Calu3 (cell line): ENCODE results near the gene GREM2. TPM values are rescaled to one million over a fixed set of nuclear protein-coding genes. Genes with fewer than 3 reads are reported as not detected.

Source experiments
- BruUV-seq: library from RNA; stranded (reverse); fragments of 400-500 nt; replicated peaks from 2 replicates; lab custom pipeline; 2021; lab: Mats Ljungman, UMichigan
- CTCF ChIA-PET: fragments of 300-600 bp; sonication (Branson Sonifier 250); formaldehyde crosslinking; loops from one replicate; lab custom pipeline; 2022; ENCODE audit warnings: antibody characterized with exemption; lab: Charles Lee
- DNase-seq: peaks from one replicate; pipeline ENCODE4 v3.0.0; 2022
- H3K27ac Mint-ChIP-seq: one replicate; pipeline ENCODE4 v1.8.0; 2022; ENCODE audit warnings: mixed read lengths; ENCODE audit not compliant: unreplicated experiment
- H3K27me3 Mint-ChIP-seq: one replicate; pipeline ENCODE4 v1.8.0; 2022; ENCODE audit warnings: mixed read lengths; ENCODE audit not compliant: unreplicated experiment
- H3K36me3 Mint-ChIP-seq: one replicate; pipeline ENCODE4 v1.8.0; 2022; ENCODE audit warnings: mild to moderate bottlenecking, moderate library complexity, mixed read lengths; ENCODE audit not compliant: insufficient read depth, unreplicated experiment
- H3K4me1 Mint-ChIP-seq: one replicate; pipeline ENCODE4 v1.8.0; 2022; ENCODE audit warnings: mild to moderate bottlenecking, low read depth, mixed read lengths; ENCODE audit not compliant: unreplicated experiment
- H3K4me3 Mint-ChIP-seq: one replicate; pipeline ENCODE4 v1.8.0; 2022; ENCODE audit warnings: mild to moderate bottlenecking, low read depth, moderate library complexity, mixed read lengths; ENCODE audit not compliant: unreplicated experiment
- H3K9me3 Mint-ChIP-seq: one replicate; pipeline ENCODE4 v1.8.0; 2022; ENCODE audit warnings: low read depth, mixed read lengths; ENCODE audit not compliant: unreplicated experiment
- intact Hi-C: fragments of 100-400 bp; cut with micrococcal nuclease; formaldehyde crosslinking; loops from one replicate; pipeline ENCODE4 v1.10.0; 2022; ENCODE audit not compliant: unreplicated experiment
- total RNA-seq: library from RNA; stranded (reverse); gene quantifications from 2 replicates; pipeline ENCODE4 v1.2.3, GENCODE V29; 2022
- TF ChIP-seq, protein P1 (sequence below): fragments of 200-600 bp; IDR thresholded peaks from one replicate; pipeline ENCODE4 v1.8.0; 2022; ENCODE audit warnings: antibody characterized with exemption; ENCODE audit not compliant: unreplicated experiment

The GREM2 gene
- total RNA-seq, 1 experiment from 2014 or later, result not detected

GRCh38 chr1:240496356-240496755, 115.6 kb downstream of the GREM2 start:
- BruUV-seq, result no TSS peak
- intact Hi-C loops, result no loop called here
- no peak for DNase-seq
- TF ChIP-seq, protein P1, sequence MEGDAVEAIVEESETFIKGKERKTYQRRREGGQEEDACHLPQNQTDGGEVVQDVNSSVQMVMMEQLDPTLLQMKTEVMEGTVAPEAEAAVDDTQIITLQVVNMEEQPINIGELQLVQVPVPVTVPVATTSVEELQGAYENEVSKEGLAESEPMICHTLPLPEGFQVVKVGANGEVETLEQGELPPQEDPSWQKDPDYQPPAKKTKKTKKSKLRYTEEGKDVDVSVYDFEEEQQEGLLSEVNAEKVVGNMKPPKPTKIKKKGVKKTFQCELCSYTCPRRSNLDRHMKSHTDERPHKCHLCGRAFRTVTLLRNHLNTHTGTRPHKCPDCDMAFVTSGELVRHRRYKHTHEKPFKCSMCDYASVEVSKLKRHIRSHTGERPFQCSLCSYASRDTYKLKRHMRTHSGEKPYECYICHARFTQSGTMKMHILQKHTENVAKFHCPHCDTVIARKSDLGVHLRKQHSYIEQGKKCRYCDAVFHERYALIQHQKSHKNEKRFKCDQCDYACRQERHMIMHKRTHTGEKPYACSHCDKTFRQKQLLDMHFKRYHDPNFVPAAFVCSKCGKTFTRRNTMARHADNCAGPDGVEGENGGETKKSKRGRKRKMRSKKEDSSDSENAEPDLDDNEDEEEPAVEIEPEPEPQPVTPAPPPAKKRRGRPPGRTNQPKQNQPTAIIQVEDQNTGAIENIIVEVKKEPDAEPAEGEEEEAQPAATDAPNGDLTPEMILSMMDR, result no peak
- H3K4me3 Mint-ChIP-seq, result no peak overlapping the region
- H3K27me3 Mint-ChIP-seq, result no peaks in the 10 kb centered on the region
- no peaks in the 10 kb centered on the region for H3K36me3 Mint-ChIP-seq
- H3K27ac Mint-ChIP-seq, result no peak overlapping the region
- CTCF ChIA-PET, result interaction anchor here (0.6 kb wide), 1 partner anchor 445 kb away, joined by 3 read pairs; no protein-coding TSS in a partner anchor
- peaks cover 9% of the 10 kb centered on the region for H3K4me1 Mint-ChIP-seq
- peaks cover 7% of the 10 kb centered on the region for H3K9me3 Mint-ChIP-seq

DNA sequence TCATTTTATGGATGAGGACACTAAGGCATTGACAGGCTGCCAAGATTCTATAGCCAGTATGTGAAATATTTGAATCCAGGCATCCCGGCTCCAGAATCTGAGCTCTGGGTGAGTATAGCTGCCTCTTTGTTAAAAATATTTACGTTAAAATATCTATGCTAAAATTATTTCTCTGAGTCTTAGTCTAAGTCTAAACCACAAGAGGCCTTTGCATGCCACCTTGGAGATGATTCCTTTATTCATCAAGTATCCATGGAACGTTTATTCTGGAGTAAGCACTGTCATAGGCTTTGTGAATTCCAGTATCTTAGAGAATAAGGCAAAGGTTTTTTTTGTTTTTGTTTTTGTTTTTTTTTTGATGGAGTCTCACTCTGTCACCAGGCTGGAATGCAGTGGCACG, 116.4 kb downstream of the GREM2 start:
- intact Hi-C loops, result no loop called here

DNA sequence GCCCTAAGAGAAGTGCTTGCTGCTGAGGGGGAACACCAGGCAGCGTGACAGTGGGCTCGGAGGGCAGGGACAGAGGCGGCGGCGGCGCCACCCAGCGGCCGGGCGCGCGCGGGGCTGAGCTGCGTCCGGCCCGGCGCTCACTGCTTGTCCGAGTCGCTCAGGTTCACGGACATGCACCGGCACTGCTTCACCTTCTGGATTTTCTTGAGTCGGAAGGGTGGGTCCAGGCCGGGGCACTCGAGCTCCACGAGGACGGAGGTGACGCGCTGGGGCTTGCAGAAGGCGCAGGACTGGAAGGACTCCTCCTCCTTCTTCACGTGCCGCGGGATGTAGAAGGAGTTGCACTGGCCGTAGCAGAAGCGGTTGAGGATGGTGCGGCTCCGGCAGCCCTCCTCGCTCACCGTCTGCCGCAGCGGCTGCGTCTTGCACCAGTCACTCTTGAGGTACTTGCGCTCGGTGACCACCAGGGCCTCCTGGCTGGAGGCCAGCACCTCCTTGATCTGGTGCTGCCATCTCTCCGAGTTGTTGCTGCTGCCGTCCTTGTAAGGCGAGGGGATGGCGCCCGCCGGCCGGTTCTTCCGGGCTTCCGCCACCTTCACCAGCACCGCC, 119.0 kb downstream of the GREM2 start:
- Mint-ChIP-seq H3K27ac (no peak overlapping the region), H3K4me3 (no peak overlapping the region), H3K9me3 (peaks cover 7% of the 10 kb centered on the region), H3K27me3 (no peaks in the 10 kb centered on the region), H3K36me3 (no peaks in the 10 kb centered on the region), H3K4me1 (peaks cover 12% of the 10 kb centered on the region)
- TF ChIP-seq, protein P1, result no peak
- no peak for DNase-seq
- no TSS peak for BruUV-seq
- CTCF ChIA-PET, result no interaction called here
- intact Hi-C loops, result no loop called here

More for the DNA sequence above, 116.4 kb downstream of the GREM2 start:
- CTCF ChIA-PET, result interaction anchor here (0.6 kb wide), 1 partner anchor 446 kb away, joined by 3 read pairs; no protein-coding TSS in a partner anchor
- no peaks in the 10 kb centered on the region for H3K27me3 Mint-ChIP-seq
- H3K4me3 Mint-ChIP-seq, result no peak overlapping the region
- no peak overlapping the region for H3K27ac Mint-ChIP-seq
- peaks cover 7% of the 10 kb centered on the region for H3K9me3 Mint-ChIP-seq
- DNase-seq, result no peak
- TF ChIP-seq, protein P1, result no peak
- peaks cover 12% of the 10 kb centered on the region for H3K4me1 Mint-ChIP-seq
- H3K36me3 Mint-ChIP-seq, result no peaks in the 10 kb centered on the region
- no TSS peak for BruUV-seq

- DNase-seq, result no peak
- H3K27ac Mint-ChIP-seq, result no peak overlapping the region
- intact Hi-C loops, result no loop called here
- TF ChIP-seq, protein P1, result no peak
- H3K27me3 Mint-ChIP-seq, result peaks cover 9% of the 10 kb centered on the region
- peaks cover 12% of the 10 kb centered on the region for H3K4me1 Mint-ChIP-seq
- no peaks in the 10 kb centered on the region for H3K36me3 Mint-ChIP-seq
- H3K4me3 Mint-ChIP-seq, result no peak overlapping the region
- no TSS peak for BruUV-seq
- peaks cover 7% of the 10 kb centered on the region for H3K9me3 Mint-ChIP-seq
- CTCF ChIA-PET, result no interaction called here
These were observed 120.2 kb downstream of the GREM2 start for GRCh38 chr1:240491796-240492195.
